Suppressor macrophage treated with lipopolysaccharide for 4 hours (primary cell): ENCODE data around the gene ZNF775.
A peak's percentile ranks its signal among the peaks of the same experiment; 100 is the strongest.

ENCODE experiments used
- DNase-seq: peaks from one replicate; pipeline ENCODE4 v3.0.0-alpha.2; 2020

Gene ZNF775

DNA sequence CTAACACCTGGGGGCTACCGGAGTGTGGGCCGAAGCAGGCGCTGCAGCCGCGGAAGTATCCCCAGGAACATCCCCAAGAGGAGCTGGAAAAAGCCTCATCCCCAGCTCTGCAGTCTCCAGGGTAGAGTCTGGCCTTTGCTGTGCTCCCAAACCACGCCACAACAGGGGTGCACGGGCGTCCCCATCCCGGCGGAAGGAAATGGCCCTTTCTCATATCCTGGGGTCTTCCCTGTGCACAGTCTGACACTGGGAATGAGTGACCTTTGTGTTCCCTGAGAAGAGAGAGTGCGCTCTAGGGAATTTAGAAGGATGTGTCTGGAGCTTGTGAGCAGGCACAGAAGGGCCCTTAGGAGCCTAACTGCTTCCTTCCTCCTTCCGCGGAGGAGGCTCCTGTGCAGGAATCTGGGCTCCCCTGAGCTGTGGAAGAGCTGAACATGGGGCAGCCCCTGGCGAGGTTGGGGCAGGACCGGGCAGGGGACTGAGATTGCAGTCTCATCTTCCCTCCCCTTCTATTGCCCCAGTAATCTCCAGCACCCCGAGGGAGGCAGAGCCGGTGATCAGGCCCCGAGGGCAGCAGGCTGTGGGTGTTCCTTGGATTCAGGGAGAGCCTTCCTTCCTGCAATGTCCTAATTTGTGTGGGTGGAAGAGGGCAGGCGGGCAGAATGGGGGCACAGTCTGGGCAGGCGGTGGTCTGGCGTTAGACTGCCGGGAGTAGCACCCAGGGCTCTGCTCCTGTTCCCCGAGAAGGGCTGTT is 9.2 kb upstream of the ZNF775 start:
- DNase-seq: no peak

DNA sequence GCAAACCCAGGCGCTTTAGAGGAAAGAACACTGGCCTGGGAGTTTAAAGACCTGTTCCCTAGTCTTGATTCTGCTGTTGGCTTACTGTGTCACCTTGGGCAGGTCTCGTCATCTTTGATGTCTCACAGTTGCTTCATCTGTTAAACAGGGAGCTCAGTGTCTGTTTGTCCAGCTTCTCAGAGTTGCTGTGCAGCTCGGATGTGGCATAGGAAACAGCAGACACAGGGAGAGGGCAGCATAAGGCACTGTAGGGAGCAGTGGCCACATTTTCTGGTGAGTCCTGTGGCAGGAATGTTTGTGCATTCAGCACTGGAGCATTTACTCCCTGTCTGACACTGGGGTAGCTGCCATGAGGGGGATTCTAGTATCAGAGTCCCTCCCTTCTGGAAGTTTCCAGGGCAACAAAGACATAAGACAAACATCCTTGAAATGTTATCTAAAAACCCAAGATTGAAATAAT is 8.5 kb upstream of the ZNF775 start:
- DNase-seq: no peak

DNA sequence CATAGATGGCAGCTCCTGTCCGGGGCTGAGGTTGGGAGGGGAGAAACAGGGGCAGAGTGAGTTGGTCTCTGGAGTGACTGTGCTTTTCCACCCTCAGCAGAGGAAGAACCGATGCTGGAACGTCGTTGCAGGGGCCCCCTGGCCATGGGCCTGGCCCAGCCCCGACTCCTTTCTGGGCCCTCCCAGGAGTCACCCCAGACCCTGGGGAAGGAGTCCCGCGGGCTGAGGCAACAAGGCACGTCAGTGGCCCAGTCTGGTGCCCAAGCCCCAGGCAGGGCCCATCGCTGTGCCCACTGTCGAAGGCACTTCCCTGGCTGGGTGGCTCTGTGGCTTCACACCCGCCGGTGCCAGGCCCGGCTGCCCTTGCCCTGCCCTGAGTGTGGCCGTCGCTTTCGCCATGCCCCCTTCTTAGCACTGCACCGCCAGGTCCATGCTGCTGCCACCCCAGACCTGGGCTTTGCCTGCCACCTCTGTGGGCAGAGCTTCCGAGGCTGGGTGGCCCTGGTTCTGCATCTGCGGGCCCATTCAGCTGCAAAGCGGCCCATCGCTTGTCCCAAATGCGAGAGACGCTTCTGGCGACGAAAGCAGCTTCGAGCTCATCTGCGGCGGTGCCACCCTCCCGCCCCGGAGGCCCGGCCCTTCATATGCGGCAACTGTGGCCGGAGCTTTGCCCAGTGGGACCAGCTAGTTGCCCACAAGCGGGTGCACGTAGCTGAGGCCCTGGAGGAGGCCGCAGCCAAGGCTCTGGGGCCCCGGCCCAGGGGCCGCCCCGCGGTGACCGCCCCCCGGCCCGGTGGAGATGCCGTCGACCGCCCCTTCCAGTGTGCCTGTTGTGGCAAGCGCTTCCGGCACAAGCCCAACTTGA is 7.8 kb upstream of the ZNF775 start:
- DNase-seq: no peak

DNA sequence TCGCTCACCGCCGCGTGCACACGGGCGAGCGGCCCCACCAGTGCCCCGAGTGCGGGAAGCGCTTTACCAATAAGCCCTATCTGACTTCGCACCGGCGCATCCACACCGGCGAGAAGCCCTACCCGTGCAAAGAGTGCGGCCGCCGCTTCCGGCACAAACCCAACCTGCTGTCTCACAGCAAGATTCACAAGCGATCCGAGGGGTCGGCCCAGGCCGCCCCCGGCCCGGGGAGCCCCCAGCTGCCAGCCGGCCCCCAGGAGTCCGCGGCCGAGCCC is 7.2 kb upstream of the ZNF775 start:
- no peak for DNase-seq

DNA sequence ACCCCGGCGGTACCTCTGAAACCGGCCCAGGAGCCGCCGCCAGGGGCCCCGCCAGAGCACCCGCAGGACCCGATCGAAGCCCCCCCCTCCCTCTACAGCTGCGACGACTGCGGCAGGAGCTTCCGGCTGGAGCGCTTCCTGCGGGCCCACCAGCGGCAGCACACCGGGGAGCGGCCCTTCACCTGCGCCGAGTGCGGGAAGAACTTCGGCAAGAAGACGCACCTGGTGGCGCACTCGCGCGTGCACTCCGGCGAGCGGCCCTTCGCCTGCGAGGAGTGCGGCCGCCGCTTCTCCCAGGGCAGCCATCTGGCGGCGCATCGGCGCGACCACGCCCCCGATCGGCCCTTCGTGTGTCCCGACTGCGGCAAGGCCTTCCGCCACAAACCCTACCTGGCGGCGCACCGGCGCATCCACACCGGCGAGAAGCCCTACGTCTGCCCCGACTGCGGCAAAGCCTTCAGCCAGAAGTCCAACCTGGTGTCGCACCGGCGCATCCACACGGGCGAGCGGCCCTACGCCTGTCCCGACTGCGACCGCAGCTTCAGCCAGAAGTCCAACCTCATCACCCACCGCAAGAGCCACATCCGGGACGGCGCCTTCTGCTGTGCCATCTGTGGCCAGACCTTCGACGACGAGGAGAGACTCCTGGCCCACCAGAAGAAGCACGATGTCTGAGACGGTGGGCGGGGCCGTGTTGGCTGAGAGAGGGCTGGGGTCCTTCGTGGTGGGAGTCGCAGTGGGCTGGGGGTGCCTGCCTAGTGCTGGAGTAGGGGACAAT is 6.7 kb upstream of the ZNF775 start:
- DNase-seq: no peak

DNA sequence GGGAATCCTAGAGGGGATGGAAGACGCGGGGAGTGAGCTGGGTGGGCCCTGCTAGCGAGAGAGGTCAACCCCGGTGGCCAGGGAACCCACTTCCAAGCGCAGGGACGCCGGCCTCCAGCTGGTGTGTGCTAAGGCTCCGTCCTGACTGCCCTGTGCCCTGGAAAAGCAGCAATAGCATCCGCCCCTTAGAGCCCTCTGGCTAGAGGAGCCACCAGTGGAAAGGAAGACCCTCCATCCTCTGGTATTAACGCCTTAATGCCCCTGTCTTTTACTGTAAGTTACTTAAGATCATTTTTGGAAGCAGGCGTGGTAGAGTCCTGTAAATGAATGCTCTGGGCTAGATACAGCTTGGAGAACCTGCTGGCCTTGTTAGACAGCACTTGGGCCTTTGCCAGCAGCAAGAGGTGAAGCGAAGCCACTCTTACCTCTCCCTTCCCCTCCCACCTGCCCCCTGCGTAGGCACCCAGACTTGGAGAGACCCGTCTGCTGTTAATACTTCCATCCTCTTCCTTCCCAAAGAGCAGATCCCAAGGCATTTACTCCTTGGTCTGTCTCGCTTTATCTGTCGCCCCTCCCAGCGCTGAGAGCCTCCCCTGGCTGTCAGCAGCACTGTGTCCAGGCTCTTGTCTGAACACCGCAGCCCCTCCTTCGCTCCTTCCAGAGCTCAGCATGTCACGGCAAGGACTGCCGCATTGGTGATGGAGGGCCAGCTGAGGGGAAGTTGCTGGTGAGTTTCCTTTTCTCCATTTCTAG is 5.9 kb upstream of the ZNF775 start:
- no peak for DNase-seq

DNA sequence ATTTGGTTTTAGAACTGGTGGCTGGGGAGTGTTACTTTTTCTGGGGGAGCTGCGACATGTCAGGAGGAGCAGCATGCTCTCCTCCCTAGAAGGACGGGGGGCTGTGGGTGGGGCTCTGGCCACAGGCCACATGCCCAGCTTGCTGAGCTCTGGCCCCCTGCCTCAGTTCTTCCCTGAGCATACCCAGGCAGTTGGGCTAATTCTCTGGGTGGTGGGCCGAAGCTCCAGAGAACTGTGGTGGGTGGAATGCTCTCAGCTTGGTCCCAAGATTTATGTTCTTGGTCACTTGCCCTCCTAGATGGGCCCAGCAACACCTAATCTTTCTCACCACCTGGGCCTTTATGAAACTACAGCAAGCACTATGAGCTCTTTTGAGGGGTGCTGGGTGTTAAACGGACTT is 5.1 kb upstream of the ZNF775 start:
- no peak for DNase-seq

DNA sequence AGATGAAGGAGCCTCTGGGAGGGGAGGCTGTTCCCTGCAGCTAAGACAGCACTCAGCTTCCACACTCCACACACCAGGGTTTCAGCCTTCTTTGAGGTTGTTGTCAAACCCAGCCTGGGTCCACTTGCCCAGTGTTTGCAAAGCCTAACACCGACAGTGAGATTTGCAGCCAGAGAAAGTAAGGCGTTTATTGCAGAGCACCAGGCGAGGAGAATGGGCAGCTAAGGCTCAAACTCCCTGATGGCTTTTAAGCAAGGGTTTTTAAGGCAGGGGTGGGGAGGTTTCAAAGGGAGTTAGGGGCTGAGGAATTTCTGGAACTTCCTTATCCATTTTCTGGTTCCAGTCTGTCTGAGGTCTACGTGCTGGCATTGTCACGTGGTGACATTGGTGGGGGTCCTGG is 4.7 kb upstream of the ZNF775 start:
- DNase-seq: no peak

DNA sequence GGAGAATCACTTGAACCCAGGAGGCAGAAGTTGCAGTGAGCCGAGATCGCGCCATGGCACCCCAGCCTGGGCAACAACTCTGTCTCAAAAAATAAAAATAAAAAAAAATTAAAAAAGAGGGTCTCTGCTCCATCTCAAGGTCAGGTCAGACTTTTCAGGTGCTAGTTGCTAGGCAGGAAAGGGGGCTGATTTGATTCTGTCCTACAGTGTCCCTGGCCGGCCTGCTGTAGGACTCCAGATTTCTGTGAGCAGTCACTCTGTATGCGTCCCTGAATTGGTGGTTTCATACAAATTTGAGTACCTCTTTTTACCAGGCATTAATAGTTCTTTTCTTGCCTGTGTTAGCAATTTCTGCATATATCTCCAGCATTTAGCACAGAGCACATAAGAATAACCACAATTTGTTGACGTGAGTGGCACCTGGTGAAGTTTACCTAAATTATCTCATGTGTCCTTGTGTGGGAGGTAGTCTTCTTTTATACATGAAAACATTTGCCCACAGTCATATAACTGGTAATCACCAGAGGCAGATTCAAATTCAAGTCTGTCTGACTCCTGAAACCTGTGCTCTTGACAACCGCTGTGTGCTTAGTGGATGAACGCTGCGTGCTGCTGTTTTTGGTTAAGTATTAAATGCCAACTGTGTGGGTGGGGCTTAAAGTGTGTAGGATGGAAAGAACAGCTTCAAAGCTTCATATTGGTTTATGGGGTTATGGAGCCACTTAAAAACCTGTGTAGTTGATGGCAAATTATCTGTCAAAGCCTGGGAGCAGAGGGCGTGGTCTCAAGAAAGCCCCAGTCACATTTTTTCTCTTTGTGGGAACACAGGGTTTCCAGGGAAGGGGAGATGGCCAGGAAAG is 3.2 kb upstream of the ZNF775 start:
- no peak for DNase-seq

DNA sequence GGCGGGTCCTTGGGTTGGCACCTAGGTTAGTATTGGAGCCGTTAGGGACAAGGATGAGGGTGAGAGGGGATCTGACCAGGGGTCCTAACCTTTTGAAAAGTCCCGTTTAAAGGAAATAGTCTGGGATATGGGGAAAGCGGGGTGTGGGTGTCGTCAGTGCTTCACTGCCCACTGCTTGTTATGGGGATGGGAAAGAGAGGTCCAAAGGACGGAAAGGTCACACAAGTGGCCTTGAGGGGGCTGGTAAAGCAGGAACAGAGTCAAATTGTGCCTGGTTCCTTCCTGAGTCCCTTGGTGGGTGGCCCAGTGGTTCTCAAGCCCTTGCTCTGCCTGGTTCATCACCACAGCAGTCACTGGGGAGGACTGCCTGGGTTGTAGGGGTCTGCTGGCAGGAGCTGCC is 2.6 kb upstream of the ZNF775 start:
- DNase-seq: no peak

DNA sequence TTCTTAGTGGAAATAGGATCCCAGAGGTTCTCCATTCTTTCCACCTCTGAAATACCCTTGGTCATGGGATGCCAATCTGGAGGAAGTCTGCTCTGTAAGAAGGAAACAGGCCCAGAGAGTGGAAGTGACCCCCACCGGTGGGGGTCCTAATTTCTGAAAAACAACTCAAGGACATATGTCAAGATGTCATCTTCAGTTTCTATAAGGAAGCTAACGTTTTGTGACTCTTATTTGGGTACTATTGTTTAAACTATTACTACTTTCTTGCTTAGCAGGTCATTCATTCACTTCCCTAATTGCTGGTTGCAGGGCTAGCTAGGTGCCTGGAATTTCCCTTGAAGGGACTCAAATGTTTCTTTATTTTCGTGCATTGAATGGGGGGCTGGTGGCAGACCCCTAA is 1.9 kb upstream of the ZNF775 start:
- DNase-seq: peak; percentile 51

DNA sequence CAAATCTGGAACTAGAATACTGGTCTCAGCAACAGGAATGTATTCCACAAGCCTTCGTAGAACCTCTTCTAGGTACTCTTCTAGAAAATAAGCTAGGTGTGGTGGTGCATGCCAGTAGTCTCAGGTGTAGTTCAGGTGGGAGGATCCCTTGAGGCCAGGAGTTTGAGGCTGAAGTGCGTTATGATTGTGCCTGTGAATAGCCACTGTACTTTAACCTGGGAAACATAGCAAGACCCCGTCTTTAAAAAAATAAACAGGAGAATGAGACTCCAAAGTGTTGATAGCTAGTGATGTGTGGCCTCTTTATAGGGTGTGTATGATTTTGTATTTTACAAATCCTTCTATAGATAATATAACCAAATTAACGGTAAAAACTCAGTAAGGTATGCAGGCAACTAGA is 1.5 kb upstream of the ZNF775 start:
- DNase-seq: no peak

DNA sequence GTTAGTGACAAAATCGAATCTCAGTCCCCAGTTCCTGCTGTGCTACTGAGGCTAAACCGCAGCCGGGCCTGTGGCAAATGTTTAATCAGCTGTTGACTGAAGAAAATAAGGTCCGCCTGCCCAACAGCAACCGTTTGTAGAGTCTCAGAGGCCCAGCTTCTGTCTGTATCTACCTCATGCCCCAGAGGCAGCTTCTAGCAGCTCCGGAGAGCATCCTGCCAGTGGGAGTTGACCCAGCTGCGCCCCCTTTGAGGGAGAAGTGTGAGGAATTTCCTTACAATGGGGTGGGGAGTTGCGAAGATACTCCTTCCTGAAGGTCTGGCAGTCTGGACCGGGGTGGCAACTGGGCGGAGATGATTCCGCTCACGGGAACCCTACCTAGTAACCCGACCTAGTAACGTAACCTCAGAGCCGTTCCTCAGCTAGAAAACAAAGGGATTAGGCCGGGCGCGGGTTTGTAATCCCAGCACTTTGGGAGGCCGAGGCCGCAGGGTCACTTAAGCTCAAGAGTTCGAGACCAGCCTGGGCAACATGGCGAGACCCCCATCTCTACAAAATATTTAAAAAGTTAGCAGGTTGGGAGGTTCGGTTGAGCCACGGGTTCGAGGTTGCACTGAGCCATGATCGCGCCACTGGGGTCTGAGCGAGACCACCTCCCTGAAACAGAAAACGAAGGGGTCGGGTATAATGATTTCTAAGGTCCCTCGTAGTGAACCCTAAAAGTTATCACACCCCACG is 846 bp upstream of the ZNF775 start:
- peak; percentile 33 for DNase-seq

DNA sequence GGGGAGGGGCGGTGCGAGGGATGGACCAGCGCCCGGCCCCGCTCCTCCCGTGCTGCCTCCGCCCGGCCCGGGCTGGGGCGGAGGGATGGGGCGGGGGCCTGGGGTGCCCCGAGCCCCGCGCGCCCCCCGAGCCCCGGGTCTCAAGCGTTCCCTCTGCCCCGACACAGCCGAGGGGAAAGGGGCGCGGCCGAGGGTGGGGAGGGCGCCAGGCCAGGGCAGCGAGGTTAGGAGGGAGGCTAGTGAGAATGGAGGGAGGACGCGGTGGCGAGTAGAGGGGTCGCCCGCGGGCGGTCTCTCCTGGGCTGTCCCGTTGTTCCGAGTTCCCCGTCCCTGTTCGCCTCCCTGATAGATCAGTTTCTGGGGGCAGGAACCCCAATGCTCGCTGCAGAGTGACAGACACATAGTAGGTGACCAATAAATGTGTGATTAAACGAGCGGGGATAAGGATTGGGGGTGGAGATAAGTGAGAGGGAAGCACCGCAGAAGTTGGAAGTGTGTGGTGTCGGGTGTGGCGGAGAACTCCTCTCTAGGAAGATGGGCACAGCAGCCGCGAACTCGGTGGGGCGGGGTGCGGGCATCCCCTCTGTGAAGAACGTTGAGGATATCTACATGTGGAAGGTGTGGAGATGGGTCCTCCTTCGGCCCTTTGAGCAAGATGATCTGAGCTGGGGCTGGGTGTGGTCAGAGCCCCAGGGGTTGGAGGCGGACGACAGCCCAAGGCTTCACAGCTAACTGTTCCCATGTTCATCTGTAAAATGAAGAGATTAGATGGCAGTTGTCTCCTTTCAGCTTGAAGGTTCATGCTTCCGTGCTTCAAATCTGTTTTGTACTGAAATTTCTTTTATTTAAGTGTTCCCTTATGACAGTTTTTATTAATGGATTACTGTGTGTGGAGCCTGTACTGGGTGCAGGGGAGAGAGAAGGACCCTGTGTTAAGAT is 580 bp downstream of the ZNF775 start:
- peak; percentile 15 for DNase-seq

DNA sequence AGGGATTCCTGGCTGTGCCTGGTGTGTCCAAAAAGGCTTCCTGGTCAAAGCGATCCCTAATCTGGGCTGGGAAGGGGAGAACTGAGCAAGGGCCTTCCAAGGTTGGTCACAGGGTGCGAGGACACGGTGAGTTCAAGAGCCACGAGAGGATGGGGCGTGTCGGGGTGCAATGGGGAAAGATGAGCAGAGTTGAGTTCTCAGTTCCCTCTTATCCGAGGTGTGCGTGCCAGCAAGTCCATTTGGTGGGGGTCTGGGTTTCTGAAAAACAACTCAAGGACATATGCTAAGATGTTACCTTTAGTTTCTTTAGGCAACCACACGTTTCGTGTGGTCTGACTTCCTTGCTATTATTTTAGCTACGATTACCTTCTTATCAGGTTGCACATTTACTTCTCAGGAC is 1.3 kb downstream of the ZNF775 start:
- no peak for DNase-seq

DNA sequence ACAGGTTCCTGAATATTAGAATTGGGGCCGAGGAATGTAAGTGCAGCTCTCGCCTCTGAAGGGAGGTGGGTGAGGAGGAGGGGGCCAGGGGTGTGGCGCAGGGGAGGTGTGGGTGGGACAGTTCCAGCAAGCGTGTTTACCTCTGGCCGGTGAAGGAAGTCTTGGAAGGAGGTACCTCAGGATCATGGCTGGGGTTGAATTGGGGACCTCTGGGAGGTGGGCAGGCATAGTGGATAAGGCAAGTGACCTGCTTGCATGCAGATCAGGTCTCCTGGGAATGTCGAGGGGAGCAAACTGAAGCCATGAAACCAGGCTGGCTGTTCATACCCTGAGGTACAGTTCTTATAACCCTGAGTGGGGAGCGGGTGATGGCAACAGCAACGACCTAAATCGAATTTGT is 2.0 kb downstream of the ZNF775 start:
- DNase-seq: no peak

DNA sequence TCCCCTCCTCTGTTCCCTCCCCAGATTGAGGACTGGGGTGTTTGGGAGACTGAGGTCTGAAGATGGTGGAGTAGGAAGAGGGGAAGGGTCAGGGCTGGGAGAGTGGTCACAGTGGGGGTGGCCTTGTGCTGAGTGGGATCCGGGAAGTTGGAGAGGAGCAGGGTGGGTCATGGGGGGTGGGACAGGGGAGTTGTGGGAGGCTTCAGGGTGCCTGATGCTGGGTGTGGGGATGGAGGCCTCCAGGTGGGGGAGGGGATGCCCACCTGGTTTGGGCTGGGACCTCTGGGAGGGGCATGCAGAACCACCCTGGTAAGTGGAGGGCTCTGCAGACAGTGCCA is 2.6 kb downstream of the ZNF775 start:
- DNase-seq: no peak

DNA sequence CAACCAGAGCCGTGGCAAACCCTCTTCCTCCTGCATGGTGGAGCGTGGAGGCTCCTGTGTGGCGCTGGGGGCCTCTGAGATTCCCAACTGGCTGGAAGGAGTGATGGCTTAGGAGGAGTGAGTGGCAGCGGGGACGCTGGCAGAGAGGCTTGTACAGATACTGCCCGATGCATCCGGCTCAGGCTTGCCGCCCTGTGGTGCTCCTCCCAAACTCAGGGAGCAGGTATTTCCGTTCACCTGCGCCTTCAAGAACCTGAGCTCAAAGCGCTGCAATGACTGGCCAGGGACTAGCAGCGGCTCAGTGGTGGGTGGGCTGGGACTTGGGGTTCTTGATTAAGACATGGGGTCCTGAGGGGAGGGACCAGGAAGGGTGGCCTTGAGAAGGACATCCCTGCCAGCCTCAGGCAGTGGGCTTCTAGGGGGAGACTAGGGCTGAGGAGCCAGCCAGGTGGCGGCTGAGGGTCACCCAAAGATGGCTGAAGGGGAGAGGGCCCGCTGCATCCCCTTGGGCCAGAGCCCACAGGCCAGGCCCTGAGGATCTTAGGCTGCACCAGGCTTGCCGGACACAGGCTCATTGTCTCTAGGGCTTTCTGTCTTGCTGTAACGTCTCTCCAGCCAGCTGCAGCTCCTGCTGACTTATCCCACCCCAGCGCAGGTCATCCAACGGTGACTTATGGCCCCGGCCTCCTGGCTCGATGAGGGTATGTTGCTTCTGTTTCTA is 3.2 kb downstream of the ZNF775 start:
- DNase-seq: no peak

DNA sequence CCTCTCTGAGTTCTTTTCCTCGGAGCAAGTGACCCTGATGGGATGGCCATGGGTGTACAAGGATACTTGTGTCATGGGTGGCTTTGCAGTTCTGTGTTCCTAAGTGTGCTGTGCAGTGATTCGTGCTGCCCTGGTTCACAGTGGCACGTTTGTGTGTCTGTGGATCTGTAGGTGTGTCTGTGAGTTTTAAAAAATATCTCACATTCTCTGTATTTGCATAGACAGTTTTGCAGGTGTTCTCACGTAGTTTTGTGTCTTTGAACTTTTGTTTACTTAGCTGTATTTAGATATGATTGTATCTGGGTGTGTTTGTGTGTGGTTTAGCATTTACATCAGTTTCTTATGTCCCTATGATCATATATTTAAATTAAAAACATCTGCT is 3.7 kb downstream of the ZNF775 start:
- DNase-seq: no peak
